Heart right ventricle (tissue), 16 donors: ENCODE measurements around the gene CTBP2. TPM values are rescaled to one million over a fixed set of nuclear protein-coding genes. Genes with fewer than 3 reads are reported as not detected.

ENCODE experiments used
- ATAC-seq, 8 donors: fragments of 200-7000 bp; cut with Tn5 transposase; one replicate each; pipeline ENCODE4 v1.9.1; 2020; ENCODE audit warnings: mild to moderate bottlenecking in 8 of 8, moderate library complexity in 8 of 8, moderate number of reproducible peaks in 1 of 8
- DNase-seq, 2 donors: peaks; one replicate each; pipeline ENCODE4 v3.0.0-alpha.2; 2020
- H3K27ac ChIP-seq, 10 donors: fragments of 200-600 bp; sonication (generic) in 2 of 10; one replicate each; pipeline versions ENCODE4 v1.5.0 to v1.8.0; 2020 to 2022; ENCODE audit warnings: mild to moderate bottlenecking in 3 of 10
- H3K27me3 ChIP-seq, 7 donors: fragments of 200-600 bp; one replicate each; pipeline ENCODE4 v1.8.0; 2021 to 2022; ENCODE audit warnings: mild to moderate bottlenecking in 2 of 7
- H3K36me3 ChIP-seq, 9 donors: fragments of 200-600 bp; sonication (generic) in 1 of 9; one replicate each; pipeline versions ENCODE4 v1.5.0 to v1.8.0; 2020 to 2022; ENCODE audit warnings: mild to moderate bottlenecking in 2 of 9
- H3K4me1 ChIP-seq, 9 donors: fragments of 200-600 bp; sonication (generic) in 1 of 9; one replicate each; pipeline versions ENCODE4 v1.5.0 to v1.8.0; 2020 to 2022; ENCODE audit warnings: mild to moderate bottlenecking in 4 of 9
- H3K4me3 ChIP-seq, 10 donors: fragments of 200-600 bp; sonication (generic) in 2 of 10; one replicate each; pipeline versions ENCODE4 v1.5.0 to v1.8.0; 2020 to 2022; ENCODE audit warnings: mild to moderate bottlenecking in 7 of 10, moderate library complexity in 2 of 10
- H3K9me3 ChIP-seq, 11 donors: fragments of 200-600 bp in 10 of 11; sonication (generic) in 2 of 11; one replicate each; pipeline versions ENCODE4 v1.5.0 to v1.8.0; 2013 to 2022; ENCODE audit warnings: mild to moderate bottlenecking in 2 of 11, control low read depth in 1 of 11, moderate library complexity in 1 of 11
- CTCF ChIP-seq, 9 donors: fragments of 200-600 bp; sonication (generic) in 2 of 9; IDR thresholded peaks; one replicate each; pipeline versions ENCODE4 v1.5.0 to v1.8.0; 2021 to 2022; ENCODE audit warnings: antibody characterized with exemption in 9 of 9, mild to moderate bottlenecking in 5 of 9, moderate library complexity in 1 of 9
- WGBS, 2 donors: extraction: QIAGEN DNeasy Blood & Tissue Kit; methylation state at CpG; one replicate each; pipeline ENCODE4 v1.1.7; 2013; ENCODE audit warnings: inconsistent platforms in 1 of 2; 5-methylcytosine and 5-hydroxymethylcytosine counted together
- intact Hi-C, 10 donors: fragments of 100-400 bp; cut with DNase I; formaldehyde crosslinking; loops; one replicate each; pipeline versions ENCODE4 v1.11.1 to v1.14.2; 2022
- polyA plus RNA-seq, 2 donors: library from polyadenylated mRNA; stranded (reverse); fragments of 200-250 nt; gene quantifications; one replicate each; pipeline ENCODE4 v1.2.3, GENCODE V29; 2013
- total RNA-seq, 10 donors: library from RNA; stranded (reverse); fragmentation: NEBNext Ultra II Directional in 3 of 10; extraction: Animal tissue kit (Norgen Biotek cat#: 25700) in 3 of 10; gene quantifications; one replicate each; pipeline versions ENCODE4 v1.2.1 to v1.2.4, GENCODE V29; 2021 to 2023
- donor health status: Arrhythmogenic right ventricular cardiomyopathy.
- donor health status: ischemic (EF 13 %, LVEDD 7.1; RV severe dilation, severe dysfunction).
- donor health status: healthy with polysubstance abuse.
- donor health status: DM: no; HTN: yes; CAD: no.
- donor health status: DM: no; HTN: no; CAD: no.
- donor health status: ischemic (EF 25% LVEDD 6.9; RV normal size, moderate dysfunction).
- donor health status: ischemic (EF 25% LVEDD 5.7; RV mildly dilated, moderate dysfunction).
- donor health status: healthy.
- donor health status: DM: yes; HTN: yes; CAD: no.
- donor health status: Ischemic cardiomyopathy.
- donor health status: ischemic (EF 35%, LVEDD 5.7; RV mildly dilated, moderate dysfunction).
- donor health status: nonischemic (EF 11% LVEDD 7.7; RV severe dilation, severe dysfunction).
- donor health status: DM: yes; HTN: yes; CAD: no.
- donor health status: PGD.
- donor health status: ischemic (EF 29% LVEDD 5.4; RV normal size, mild dysfunction).
- donor health status: nonischemic (EF 23%, LVEDD 6.1; RV moderate dilation, normal function).

Gene CTBP2
- total and polyA plus RNA-seq, 12 donors, result 14.7 to 36.2 (median 26.0) TPM

GRCh38 chr10:125080296-125080695 lies 80.1 kb downstream of the CTBP2 start:
- ATAC-seq (no peak), DNase-seq (no peak)
- Histone ChIP-seq H3K4me3 (no peak overlapping the region), H3K36me3 (peaks cover 0 to 18% (median 0%) of the 10 kb centered on the region in 9 donors), H3K9me3 (no peaks in the 10 kb centered on the region), H3K27ac (peak overlapping the region in 4 of 10 donors; percentile 25 to 73 (median 71)), H3K27me3 (no peaks in the 10 kb centered on the region), H3K4me1 (peaks cover 22 to 97% (median 51%) of the 10 kb centered on the region in 9 donors)
- WGBS, 2 donors, result 88% methylated on average over 7 of the region's 7 CpGs
- intact Hi-C loops, result loop anchor here in 3 of 10 donors (5.0 kb wide), 3 partner anchors 42 to 77 kb away; no protein-coding TSS in a partner anchor
- no peak for TF ChIP-seq CTCF (IDR thresholded peaks at IDR 0.05)

GRCh38 chr10:125079091-125079600 lies 81.2 kb downstream of the CTBP2 start:
- no peaks in the 10 kb centered on the region for H3K27me3 ChIP-seq
- intact Hi-C loops, result loop anchor here in 1 of 10 donors (2.0 kb wide), 1 partner anchor 18 kb away; no protein-coding TSS in a partner anchor
- H3K27ac ChIP-seq, result peak overlapping the region in 9 of 10 donors; percentile 20 to 73 (median 54)
- peaks cover 16 to 86% (median 41%) of the 10 kb centered on the region in 9 donors for H3K4me1 ChIP-seq
- H3K9me3 ChIP-seq, result no peaks in the 10 kb centered on the region
- peak in 1 of 2 donors; percentile 57 for DNase-seq
- TF ChIP-seq CTCF (IDR thresholded peaks at IDR 0.05), result no peak
- no peak overlapping the region for H3K4me3 ChIP-seq
- WGBS, 2 donors, result 87 to 88% methylated on average over 14 of the region's 14 CpGs
- peaks cover 0 to 27% (median 0%) of the 10 kb centered on the region in 9 donors for H3K36me3 ChIP-seq
- ATAC-seq, result peak in 4 of 8 donors; percentile 20 to 80 (median 60)

- 61 to 63% methylated on average over 14 of the region's 14 CpGs for WGBS, 2 donors
- Histone ChIP-seq H3K27ac (peak overlapping the region in 8 of 10 donors; percentile 15 to 78 (median 65)), H3K36me3 (peaks cover 0 to 48% (median 0%) of the 10 kb centered on the region in 9 donors), H3K4me1 (peaks cover 7 to 65% (median 25%) of the 10 kb centered on the region in 9 donors), H3K9me3 (no peaks in the 10 kb centered on the region), H3K27me3 (no peaks in the 10 kb centered on the region), H3K4me3 (no peak overlapping the region)
- TF ChIP-seq CTCF (IDR thresholded peaks at IDR 0.05), result no peak
- intact Hi-C loops, result no loop called here
- ATAC-seq, result peak in 5 of 8 donors; percentile 23 to 76 (median 63)
- DNase-seq, result no peak
Observed at GRCh38 chr10:125076891-125077541, 83.3 kb downstream of the CTBP2 start.

GRCh38 chr10:125076121-125076825 lies 84.1 kb downstream of the CTBP2 start:
- Histone ChIP-seq H3K36me3 (peaks cover 0 to 50% (median 0%) of the 10 kb centered on the region in 9 donors), H3K4me1 (peaks cover 2 to 57% (median 19%) of the 10 kb centered on the region in 9 donors), H3K27ac (peak overlapping the region in 9 of 10 donors; percentile 31 to 78 (median 63)), H3K4me3 (no peak overlapping the region), H3K27me3 (no peaks in the 10 kb centered on the region), H3K9me3 (no peaks in the 10 kb centered on the region)
- intact Hi-C loops, result no loop called here
- no peak for TF ChIP-seq CTCF (IDR thresholded peaks at IDR 0.05)
- ATAC-seq (peak in 3 of 8 donors; percentile 7 to 44 (median 11)), DNase-seq (no peak)
- 67 to 72% methylated on average over 15 of the region's 15 CpGs for WGBS, 2 donors
